AG08396 (cell line): ENCODE measurements around the gene SDS.
A peak's percentile ranks its signal among the peaks of the same experiment; 100 is the strongest.
"Not testable (repeated sequence)": the region's sequence is repeated elsewhere in the genome, so short reads cannot be mapped to it uniquely, and the experiment has no call there.

Source experiments
- DNase-seq: peaks from one replicate; pipeline ENCODE4 v3.0.0; 2012; ENCODE audit warnings: low spot score, mixed read lengths

SDS gene

GRCh38 chr12:113378291-113378690 lies 25.4 kb downstream of the SDS start:
- no peak for DNase-seq

DNA sequence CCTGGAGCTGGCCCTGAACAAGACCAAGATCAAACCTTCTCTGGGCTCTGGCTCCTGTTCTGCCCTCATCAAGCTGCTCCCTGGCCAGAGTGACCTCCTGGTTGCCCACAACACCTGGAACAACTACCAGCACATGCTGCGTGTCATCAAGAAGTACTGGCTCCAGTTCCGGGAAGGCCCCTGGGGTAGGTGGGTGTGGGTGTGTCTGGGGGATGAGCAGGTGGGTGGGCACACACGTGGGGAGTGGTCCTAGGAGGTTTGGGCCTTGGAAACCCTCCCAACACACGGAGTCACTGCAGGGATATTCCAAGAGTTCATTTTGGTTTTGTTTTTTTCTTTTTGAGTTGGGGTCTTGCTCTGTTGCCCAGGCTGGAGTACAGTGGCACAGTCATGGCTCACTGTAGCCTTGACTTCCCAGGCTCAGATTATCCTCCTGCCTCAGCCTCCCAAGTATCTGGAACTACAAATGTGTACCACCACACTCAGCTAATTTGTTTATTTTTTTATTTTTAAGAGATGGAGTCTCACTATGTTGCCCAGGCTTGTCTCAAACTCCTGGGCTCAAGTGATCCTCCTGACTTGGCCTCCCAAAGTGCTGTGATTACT lies 28.8 kb downstream of the SDS start:
- no peak for DNase-seq

GRCh38 chr12:113373969-113374368 lies 29.7 kb downstream of the SDS start:
- no peak for DNase-seq

GRCh38 chr12:113373440-113373839 lies 30.2 kb downstream of the SDS start:
- no peak for DNase-seq

GRCh38 chr12:113372371-113372770 lies 31.3 kb downstream of the SDS start:
- no peak for DNase-seq

- no peak for DNase-seq
Observed at GRCh38 chr12:113371808-113372207, 31.9 kb downstream of the SDS start.

GRCh38 chr12:113370923-113371682 lies 32.6 kb downstream of the SDS start:
- no peak for DNase-seq

- no peak for DNase-seq
Observed at GRCh38 chr12:113369391-113369985, 34.2 kb downstream of the SDS start.

- no peak for DNase-seq
Observed at GRCh38 chr12:113368331-113368730, 35.4 kb downstream of the SDS start.

GRCh38 chr12:113366827-113367226 lies 36.9 kb downstream of the SDS start:
- no peak for DNase-seq

DNA sequence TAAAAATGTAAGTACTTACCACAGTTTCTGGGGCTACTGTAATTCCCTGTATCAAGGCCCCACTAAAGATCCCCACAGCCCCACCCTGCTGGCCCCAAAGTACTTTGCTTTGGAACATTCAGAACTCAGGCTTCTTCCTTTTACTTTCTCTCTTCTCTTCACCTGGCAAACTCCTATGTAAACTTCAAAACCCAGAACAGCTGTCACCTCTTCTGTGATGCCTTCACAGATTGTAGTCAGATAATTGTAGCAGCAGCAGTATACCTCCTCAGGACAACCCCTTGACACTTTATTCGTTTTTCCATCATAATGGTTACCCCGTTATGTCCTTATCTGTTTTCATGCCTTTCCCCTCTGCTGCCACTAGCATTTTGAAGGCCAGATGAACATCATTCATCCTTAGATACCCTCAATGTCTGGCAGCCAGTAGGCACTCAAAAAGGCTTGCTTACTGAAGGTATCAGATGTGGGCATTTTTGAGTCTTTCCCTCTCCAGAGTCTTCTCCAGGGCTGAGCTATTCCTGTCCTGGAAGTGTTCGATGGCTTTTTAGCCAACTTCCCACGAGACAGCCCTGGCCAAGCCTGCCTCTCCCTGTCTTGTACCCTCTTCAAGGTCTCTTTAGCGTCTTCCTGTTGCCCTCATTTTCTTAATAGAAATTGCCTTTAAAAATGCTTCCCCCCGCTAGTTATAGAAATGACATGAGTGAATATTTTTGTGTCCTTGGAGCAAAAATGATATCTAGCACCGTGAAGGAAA lies 37.9 kb downstream of the SDS start:
- no peak for DNase-seq

- no peak for DNase-seq
Observed at GRCh38 chr12:113364698-113365097, 39.0 kb downstream of the SDS start.

DNA sequence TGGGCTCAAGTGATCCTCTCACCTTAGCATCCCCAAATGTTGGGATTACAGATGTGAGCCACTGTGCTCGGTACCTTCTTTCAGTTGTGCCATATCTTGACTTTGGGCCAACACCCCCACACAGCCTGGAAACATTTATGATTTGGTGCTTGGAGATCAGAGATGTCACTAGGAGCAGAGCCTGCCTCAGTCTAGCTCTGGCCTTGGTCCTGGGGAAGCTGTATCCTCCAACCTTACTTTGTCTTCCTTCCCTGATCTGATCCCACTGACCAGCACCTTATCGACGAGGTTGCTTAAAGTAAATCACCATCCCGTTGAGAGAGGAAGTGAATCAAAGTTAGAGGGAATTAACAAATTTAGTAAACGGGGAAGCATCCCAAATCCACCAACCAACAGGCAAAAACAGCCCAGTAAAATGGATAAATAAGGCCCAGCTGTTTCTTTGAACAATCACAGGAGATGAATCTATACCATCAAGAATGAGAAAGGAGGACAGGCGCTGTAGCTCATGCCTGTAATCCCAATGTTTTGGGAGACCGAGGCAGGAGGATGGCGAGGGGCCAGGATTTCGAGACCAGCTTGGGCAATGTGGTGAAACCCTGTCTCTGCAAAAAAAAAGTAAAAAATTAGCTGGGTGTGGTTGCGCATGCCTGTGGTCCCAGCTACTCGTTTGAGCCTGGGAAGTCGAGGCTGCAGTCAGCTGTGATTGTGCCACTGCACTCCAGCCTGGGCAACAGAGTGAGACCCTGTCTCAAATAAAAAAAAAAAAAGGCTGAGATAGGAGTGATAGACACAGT lies 41.9 kb downstream of the SDS start:
- DNase-seq = no peak

- no peak for DNase-seq
Observed at GRCh38 chr12:113359939-113360748, 43.5 kb downstream of the SDS start.

GRCh38 chr12:113359133-113359938 lies 44.4 kb downstream of the SDS start:
- peak; percentile 55 for DNase-seq

- peak; percentile 99 for DNase-seq
Observed at GRCh38 chr12:113358381-113359132, 45.1 kb downstream of the SDS start, which contains the start of gene PLBD2. Gene PLBD2, plus strand, starts transcription at chr12:113358587. Its CDS starts 14 bp downstream, at chr12:113358601.

- DNase-seq = not testable (repeated sequence)
Observed at GRCh38 chr12:113354192-113354591, 49.5 kb downstream of the SDS start.

GRCh38 chr12:113351089-113351488 lies 52.6 kb downstream of the SDS start:
- no peak for DNase-seq

DNA sequence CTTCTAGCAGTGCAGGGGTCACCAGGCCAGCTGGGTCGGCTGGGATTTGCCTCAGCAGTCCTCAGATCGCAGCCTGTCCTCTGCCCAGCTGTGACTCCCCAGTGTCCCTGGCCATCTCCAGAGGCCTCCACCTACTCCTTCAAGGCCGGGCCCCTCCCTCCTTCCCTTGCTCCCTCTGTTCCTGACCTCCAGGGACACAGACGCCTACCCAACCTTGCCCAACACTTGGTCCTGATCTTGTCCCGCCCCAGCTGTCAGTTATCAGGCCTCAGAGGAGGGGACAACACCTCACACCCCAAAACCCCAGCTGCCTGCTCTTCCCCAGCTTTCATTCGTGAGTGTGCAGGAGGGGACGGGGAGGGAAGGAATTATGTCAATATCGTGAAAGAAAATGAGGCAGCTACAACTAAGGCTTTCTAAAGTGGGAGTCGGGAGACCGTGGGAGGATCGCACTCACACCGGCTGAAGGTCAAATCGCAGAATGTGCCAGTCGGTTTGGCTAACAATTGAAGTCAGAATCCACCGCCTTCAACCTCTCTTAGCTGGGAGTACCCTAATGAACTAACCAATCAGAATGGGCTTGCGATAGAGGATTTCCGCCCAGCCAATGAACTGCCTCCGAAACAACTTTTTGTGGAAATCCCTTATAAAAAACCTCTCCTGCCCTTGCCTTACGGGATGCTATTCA lies 54.7 kb downstream of the SDS start:
- no peak for DNase-seq
